Tibial nerve (tissue), 4 donors: ENCODE data around the gene ZCRB1.

Experiments
- CTCF ChIP-seq, 5 experiments: fragments of 200-600 bp in 3 of 5; fragments of 450-650 bp in 2 of 5; sonication (generic) in 3 of 5; IDR thresholded peaks; one replicate each; pipeline ENCODE4 v1.5.1; 2016 to 2019; ENCODE audit warnings: antibody characterized with exemption in 5 of 5, mild to moderate bottlenecking in 3 of 5, moderate library complexity in 2 of 5
- EP300 ChIP-seq, 2 donors: sonication (generic); formaldehyde crosslinking; IDR thresholded peaks; one replicate each; pipeline ENCODE4 v1.6.1; 2017; ENCODE audit warnings: antibody characterized with exemption in 2 of 2, mild to moderate bottlenecking in 1 of 2
- POLR2A ChIP-seq, 2 donors: fragments of 450-650 bp; IDR thresholded peaks; one replicate each; pipeline ENCODE4 v1.6.1; 2017; ENCODE audit warnings: antibody characterized with exemption in 2 of 2, mild to moderate bottlenecking in 2 of 2, moderate library complexity in 2 of 2

- TF ChIP-seq CTCF (IDR thresholded peaks at IDR 0.05) (peak; percentile 41 to 73 (median 61)), POLR2A (IDR thresholded peaks at IDR 0.05) (no peak), EP300 (IDR thresholded peaks at IDR 0.05) (no peak)
Observed at GRCh38 chr12:42332301-42333285, 6.7 kb upstream of the ZCRB1 start.
